ENCODE data around the gene PODNL1. TPM values are rescaled to one million over a fixed set of nuclear protein-coding genes. Genes with fewer than 3 reads are reported as not detected.
A peak's percentile ranks its signal among the peaks of the same experiment; 100 is the strongest.

PODNL1 gene
- total RNA-seq, 2 donors from 2014 or later: 0.66 TPM; not detected in 1

- Histone ChIP-seq H3K9me3 (no peaks in the 10 kb centered on the region), H3K36me3 (replicated peaks in 1 of 2; ENCODE audit: insufficient read depth in 1 of 2, low read depth in 2 of 2) (peaks cover 0 to 23% of the 10 kb centered on the region in 2 donors), H3K27ac (no peak overlapping the region), H3K4me3 (no peak overlapping the region), H3K4me1 (peaks cover 1% of the 10 kb centered on the region), H3K27me3 (no peaks in the 10 kb centered on the region)
- no peak for ATAC-seq
- WGBS, 2 donors: 59 to 62% methylated on average over 3 of the region's 3 CpGs
- intact Hi-C loops (cut with DNase I): no loop called here
- TF ChIP-seq CTCF (IDR thresholded peaks at IDR 0.05): no peak
- no peak for TF ChIP-seq POLR2A (IDR thresholded peaks at IDR 0.05)
- DNase-seq: no peak
Measured at GRCh38 chr19:13914777-13915176, 23.4 kb downstream of the PODNL1 start.

- ATAC-seq: no peak
Measured at GRCh38 chr19:13913352-13913751, 24.9 kb downstream of the PODNL1 start.

GRCh38 chr19:13909430-13909829, 28.8 kb downstream of the PODNL1 start:
- intact Hi-C loops (cut with DNase I): no loop called here
- H3K27me3 ChIP-seq: no peaks in the 10 kb centered on the region
- peak; percentile 62 to 86 (median 77) for DNase-seq
- 20 to 61% methylated on average over 2 of the region's 2 CpGs for WGBS, 2 donors
- peaks cover 0 to 13% of the 10 kb centered on the region in 2 donors for H3K36me3 ChIP-seq (replicated peaks in 1 of 2; ENCODE audit: insufficient read depth in 1 of 2, low read depth in 2 of 2)
- peaks cover 39% of the 10 kb centered on the region for H3K4me1 ChIP-seq
- ATAC-seq: peak; percentile 17
- H3K27ac ChIP-seq: peak overlapping the region in 1 of 4 donors; percentile 5
- H3K9me3 ChIP-seq: no peaks in the 10 kb centered on the region
- no peak overlapping the region for H3K4me3 ChIP-seq
- TF ChIP-seq CTCF (IDR thresholded peaks at IDR 0.05) (no peak), POLR2A (IDR thresholded peaks at IDR 0.05) (no peak)

More at GRCh38 chr19:13913352-13913751, 24.9 kb downstream of the PODNL1 start:
- no peak for DNase-seq
- TF ChIP-seq POLR2A (IDR thresholded peaks at IDR 0.05): no peak
- no peak for TF ChIP-seq CTCF (IDR thresholded peaks at IDR 0.05)
- Histone ChIP-seq H3K4me3 (no peak overlapping the region), H3K9me3 (no peaks in the 10 kb centered on the region), H3K36me3 (replicated peaks in 1 of 2; ENCODE audit: insufficient read depth in 1 of 2, low read depth in 2 of 2) (peaks cover 0 to 23% of the 10 kb centered on the region in 2 donors), H3K4me1 (peaks cover 15% of the 10 kb centered on the region), H3K27ac (no peak overlapping the region), H3K27me3 (no peaks in the 10 kb centered on the region)
- intact Hi-C loops (cut with DNase I): no loop called here
- WGBS, 2 donors: 88 to 91% methylated on average over 9 to 17 of the region's 17 CpGs

GRCh38 chr19:13908674-13909073, 29.5 kb downstream of the PODNL1 start:
- Histone ChIP-seq H3K4me1 (peaks cover 39% of the 10 kb centered on the region), H3K27ac (no peak overlapping the region), H3K4me3 (no peak overlapping the region), H3K36me3 (replicated peaks in 1 of 2; ENCODE audit: insufficient read depth in 1 of 2, low read depth in 2 of 2) (peaks cover 0 to 11% of the 10 kb centered on the region in 2 donors), H3K9me3 (no peaks in the 10 kb centered on the region), H3K27me3 (no peaks in the 10 kb centered on the region)
- ATAC-seq (no peak), DNase-seq (no peak)
- intact Hi-C loops (cut with DNase I): no loop called here
- 90% methylated on average over 8 of the region's 8 CpGs for WGBS, 2 donors
- TF ChIP-seq CTCF (IDR thresholded peaks at IDR 0.05) (no peak), POLR2A (IDR thresholded peaks at IDR 0.05) (no peak)

- no peak for DNase-seq
- peaks cover 39% of the 10 kb centered on the region for H3K4me1 ChIP-seq
- H3K4me3 ChIP-seq: peak overlapping the region; percentile 46 to 77
- peak overlapping the region in 3 of 4 donors; percentile 75 to 90 (median 81) for H3K27ac ChIP-seq
- H3K36me3 ChIP-seq (replicated peaks in 1 of 2; ENCODE audit: insufficient read depth in 1 of 2, low read depth in 2 of 2): no peaks in the 10 kb centered on the region
- no peak for ATAC-seq
- 71 to 82% methylated on average over 5 of the region's 5 CpGs for WGBS, 2 donors
- no peaks in the 10 kb centered on the region for H3K27me3 ChIP-seq
- H3K9me3 ChIP-seq: no peaks in the 10 kb centered on the region
- no peak for TF ChIP-seq POLR2A (IDR thresholded peaks at IDR 0.05)
- no peak for TF ChIP-seq CTCF (IDR thresholded peaks at IDR 0.05)
- intact Hi-C loops (cut with DNase I): no loop called here
Measured at GRCh38 chr19:13906910-13907309, 31.3 kb downstream of the PODNL1 start.
